ENCODE data around the gene IMPDH1.
A peak's percentile ranks its signal among the peaks of the same experiment; 100 is the strongest.

The IMPDH1 gene

DNA sequence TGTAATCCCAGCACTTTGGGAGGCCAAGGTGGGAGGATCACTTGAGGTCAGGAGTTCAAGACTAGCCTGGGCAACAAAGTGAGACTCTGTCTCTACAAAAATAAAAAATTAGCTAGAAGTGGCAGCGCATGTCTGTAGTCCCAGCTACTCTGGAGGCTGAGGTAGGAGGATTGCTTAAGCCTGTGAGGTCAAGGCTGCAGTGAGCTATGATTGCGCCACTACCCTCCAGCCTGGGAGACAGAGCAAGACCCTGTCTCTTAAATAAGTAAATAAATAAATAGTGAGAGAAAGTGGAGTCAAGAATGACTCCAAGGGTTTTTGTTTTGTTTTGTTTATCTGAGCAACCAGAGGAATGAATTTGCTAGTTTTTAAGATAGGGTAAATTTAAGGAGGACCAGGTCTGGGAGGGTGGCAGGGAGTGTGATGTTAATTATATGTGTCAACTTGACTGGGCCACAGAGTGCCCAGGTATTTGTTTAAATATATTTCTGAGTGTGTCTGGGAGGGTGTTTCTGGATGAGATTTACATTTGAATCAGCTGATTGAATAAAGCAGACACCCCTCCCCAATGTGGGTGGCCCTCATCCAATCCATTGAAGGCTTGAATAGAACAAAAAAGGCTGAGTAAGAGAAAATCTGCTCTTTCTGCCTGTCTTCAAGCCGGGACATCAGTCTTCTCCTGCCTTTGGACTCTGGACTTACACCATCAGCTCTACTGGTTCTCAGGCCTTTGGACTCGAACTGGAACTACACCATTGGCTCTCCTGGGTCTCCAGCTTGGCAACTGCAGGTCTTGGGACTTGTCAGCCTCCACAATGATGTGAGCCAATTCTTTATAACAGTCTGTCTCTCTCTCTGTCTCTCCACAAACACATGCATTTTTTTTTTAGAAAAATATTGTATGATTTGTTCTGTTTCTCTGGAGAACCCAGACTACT, 23.5 kb downstream of the IMPDH1 start:
- DNase-seq: no peak

DNA sequence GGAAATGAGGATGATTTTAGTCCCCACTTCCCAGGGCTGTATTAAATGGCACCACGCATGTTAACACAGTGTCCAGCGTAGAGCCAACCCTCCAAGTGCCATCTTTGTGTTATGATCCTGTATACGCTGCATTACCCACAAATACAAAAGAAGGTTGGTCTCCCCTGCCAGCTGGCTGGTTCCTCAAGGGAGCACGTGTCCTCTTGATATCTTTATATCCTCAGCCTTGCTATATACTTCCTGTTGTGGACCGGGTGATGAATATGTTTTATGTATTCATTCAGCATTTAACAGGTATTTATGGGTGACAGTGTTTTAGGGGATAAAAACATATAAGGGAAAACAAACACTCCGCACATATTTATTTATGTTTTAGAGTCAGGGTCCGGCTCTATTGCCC, 25.1 kb downstream of the IMPDH1 start:
- DNase-seq: no peak

DNA sequence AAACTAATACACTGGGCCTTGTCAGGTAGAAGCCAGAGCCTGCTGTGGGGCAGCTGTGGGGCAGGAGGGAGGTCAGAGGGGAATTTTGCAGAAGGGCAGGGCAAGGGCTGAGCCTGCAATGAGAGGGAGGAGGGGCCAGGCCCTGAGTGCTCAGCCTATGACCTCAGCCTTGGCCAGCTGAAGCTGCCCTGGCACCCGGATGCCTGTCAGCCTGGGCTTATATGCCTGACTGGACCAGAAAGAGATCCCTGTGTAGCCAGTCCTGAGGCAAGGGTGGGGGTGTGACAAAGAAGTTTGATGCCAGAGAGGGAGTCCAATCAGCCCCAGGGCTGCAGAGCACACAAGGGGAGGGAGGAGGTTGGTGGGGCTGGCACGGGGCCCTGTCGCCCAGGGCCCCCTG, 26.0 kb downstream of the IMPDH1 start:
- DNase-seq: no peak

DNA sequence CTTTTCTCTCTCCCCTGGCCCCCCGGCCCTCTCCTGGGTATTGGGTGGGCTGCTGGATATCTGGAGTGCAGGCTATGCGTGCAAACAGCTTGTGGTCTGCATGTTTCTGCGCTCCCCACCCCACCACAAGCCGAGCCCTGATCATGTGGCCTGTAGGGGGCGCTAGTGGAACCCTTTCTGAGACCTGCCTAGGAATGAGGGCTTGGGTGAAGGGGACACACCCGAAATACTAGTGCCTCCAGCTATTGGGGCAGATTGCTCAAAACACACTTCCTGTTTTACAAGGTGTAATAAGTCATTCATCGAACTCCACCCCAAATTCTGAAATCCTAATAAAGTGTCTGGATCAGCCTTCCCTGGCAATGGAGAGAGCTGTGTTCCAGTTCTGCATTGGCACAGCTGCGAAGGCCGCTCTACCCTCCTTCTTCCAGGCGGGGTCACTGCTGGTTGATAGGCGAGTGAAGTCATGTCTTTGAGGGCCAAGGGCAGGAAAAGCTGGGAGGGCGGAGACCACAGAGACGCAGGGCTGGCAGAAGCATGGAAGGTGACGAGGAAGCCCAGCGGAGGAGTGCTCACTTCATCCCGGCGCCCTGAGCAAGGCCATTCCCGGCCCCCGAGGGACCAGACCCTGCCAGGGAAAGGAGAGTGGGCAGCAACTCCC, 28.5 kb downstream of the IMPDH1 start:
- DNase-seq: peak; percentile 58

DNA sequence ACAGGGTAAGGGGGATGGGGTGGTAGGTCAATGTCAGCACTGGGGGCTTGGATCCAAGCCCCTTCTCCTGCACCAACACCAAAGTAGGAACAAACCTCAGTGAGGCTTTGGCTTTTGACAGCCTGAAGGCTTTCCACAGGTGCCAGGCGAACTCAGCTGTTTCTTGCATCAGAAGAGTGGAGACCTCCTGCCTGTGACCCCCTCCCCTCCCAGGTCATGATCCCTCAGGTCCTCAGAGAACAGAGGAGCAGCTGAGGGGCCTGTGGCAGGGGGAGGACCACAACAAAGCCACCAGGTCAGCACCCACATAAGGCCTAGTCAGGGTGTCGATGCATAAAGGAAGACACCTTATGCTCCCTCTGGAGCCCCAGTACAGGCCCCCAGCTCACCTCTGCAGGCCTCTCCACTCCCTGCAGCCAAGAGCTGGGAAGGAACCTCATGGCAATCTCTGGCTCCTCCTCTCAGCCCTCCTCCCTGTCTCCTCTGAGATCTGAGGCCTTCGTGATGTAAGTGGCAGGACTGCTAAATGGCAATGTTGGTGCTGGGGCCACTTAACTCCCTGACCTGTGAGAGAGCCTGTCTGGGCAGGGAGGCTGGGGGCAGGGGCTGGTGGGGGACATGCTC, 29.2 kb downstream of the IMPDH1 start:
- DNase-seq: no peak

DNA sequence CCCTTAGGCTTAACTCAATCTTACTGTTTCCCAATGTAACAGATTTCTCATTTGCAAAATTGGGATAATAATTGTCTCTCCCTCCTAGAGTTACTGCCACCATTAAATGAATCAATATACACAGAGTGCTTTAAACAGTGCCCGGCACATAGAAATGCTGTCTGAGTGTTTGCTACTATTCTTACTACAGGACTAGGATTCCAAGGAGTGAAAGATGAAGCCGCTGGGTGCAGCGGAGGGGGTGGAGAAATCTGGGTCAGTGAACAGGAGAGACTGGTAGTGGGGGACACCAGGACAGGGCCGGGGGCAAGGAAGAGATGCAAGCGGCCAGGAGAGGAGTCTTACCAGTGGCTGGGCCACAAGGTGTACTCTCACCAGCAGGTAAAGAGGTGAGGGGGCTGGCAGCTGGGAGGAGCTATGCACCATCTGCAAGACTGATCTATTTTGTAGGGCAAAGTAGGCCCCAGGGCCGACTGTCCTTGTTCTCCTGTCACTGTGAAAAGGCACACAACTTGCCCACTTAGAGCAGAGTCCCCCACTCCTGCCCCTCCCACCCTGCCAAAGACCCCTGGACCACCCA, 29.8 kb downstream of the IMPDH1 start:
- no peak for DNase-seq

DNA sequence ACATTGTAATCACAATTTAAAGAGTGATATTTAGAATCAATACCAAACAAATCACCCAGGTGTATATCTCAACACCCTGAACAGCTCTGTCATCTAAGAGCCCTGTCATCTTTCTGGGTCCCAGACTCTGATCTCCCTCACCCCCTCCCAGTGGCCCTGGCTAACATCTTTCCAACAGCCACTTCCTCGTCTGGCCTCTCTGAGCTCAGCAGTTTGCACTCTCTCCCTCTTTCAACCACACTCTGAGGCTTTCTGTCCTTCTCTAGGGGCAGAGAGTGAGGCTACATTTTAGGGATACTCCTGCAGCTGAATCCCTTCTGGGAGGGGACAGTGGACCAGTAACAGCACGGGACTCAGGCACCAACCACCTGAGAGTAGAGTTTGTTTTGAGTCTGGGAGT, 31.1 kb downstream of the IMPDH1 start:
- DNase-seq: no peak

DNA sequence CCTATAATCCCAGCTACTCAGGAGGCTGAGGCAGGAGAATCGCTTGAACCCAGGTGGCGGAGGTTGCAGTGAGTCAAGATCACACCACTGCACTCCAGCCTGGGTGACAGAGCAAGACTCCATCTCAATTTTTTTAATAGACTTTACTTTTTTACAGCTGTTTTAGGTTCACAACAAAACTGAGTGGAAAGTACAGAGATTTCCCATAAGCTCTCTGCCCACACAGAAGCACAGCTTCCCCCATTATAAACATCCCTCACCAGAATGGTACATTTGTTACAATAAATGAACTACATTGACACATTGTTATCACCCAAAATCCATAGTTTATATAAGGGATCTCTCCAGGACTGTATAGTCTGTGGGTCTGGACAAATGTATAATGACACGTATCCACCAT, 33.7 kb downstream of the IMPDH1 start:
- DNase-seq: no peak

DNA sequence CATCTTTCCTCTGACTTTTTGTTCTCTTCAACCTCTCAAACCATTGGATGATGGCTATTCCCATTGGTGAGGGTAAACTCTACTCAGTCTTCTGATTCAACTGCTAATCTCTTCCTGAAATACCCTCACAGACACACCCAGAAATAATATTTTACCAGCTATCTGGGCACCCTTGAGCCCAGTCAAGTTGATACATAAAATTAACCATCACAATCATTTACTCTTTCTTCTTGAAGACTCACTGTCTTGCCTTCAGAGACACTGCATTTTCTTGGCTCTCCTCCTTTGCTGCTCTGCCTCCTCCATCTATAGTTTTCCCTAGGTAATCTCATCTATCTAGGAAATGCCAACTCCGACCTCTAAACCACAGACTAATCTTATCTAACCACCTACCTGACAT, 35.7 kb downstream of the IMPDH1 start:
- DNase-seq: no peak

DNA sequence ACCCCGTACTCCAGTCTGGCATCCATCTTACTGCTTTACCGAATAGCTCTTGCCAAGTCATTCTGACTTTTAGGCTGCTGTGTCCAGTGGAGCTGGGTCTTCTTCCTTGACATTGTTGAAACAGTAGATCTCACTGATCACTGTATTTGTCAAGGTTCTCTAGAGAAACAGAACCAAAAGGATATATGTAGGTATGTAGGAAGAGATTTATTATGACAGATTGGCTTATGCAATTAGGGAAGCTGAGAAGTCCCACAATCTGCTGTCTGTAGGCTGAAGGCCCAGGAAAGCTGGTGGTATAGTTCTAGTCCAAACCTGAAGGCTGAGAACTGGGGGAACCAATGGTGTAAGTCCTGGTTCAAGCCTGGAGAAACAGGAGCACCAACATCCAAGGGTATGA, 36.2 kb downstream of the IMPDH1 start:
- DNase-seq: peak; percentile 61

DNA sequence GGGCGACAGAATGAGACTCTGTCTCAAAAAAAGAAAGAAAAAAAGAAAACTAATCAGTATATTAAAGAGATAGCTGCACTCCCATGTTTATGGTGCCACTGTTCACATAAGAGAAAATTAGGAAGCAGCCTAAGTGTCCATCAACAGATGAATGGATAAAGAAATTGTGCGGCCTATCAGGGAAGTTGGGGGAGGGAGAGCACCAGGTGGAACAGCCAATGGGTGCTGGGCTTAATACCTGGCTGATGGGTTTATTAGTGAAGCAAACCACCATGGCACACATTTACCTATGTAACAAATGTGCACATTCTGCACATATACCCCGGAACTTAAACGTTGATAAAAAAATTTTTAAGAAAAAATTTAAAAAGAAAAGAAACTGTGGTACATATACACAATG, 39.3 kb downstream of the IMPDH1 start:
- DNase-seq: no peak

DNA sequence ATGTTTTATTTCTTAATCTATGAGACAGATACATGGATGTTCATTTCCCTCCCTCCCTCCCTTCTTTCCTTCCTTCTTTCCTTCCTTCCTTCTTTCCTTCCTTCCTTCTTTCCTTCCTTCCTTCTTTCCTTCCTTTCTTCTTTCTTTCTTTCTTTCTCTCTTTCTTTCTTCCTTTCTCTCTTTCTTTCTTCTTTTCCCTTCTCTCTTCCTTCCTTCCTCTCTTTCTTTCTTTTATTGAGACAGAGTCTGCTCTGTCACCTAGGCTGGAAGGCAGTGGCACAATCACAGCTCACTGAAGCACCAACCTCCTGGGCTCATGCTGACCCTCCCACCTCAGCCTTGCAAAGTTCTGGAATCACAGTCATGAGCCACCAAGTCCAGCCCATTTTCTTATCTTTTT, 42.8 kb downstream of the IMPDH1 start:
- no peak for DNase-seq

DNA sequence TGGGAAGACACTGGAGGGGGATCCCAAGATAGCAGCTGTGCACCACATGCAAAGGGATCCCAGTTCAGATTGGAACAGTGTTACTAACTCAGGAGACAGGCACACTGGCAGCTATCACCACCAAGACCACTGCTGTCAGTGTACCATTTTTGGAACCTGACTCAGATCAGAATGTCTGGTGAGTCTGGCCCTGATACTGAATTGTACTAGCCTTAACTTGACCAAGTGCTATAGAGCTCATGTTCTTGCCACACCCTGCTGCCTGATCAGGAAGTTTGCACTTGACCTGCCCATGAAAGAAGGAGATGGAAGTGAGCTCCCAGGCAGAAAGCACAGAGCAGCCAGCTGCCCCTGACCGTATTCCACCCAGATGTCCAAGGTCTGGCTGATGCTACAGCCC, 43.5 kb downstream of the IMPDH1 start:
- DNase-seq: no peak

DNA sequence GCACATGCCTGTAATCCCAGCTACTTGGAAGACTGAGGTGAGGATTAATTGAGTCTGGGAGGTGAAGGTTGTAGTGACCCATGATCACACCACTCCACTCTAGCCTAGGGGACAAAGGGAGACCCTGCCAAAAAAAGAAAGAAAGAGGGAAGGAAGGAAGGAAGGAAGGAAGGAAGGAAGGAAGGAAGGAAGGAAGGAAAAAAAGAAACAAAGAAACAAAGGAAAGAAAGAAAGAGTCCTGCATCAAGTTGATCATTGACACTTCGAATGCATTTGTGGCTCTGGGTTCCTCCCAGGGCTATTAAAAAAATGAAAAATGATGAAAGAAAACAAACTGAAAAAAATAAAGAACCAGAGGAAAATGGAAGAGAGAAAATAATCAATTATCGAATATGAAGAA, 44.4 kb downstream of the IMPDH1 start:
- DNase-seq: no peak

DNA sequence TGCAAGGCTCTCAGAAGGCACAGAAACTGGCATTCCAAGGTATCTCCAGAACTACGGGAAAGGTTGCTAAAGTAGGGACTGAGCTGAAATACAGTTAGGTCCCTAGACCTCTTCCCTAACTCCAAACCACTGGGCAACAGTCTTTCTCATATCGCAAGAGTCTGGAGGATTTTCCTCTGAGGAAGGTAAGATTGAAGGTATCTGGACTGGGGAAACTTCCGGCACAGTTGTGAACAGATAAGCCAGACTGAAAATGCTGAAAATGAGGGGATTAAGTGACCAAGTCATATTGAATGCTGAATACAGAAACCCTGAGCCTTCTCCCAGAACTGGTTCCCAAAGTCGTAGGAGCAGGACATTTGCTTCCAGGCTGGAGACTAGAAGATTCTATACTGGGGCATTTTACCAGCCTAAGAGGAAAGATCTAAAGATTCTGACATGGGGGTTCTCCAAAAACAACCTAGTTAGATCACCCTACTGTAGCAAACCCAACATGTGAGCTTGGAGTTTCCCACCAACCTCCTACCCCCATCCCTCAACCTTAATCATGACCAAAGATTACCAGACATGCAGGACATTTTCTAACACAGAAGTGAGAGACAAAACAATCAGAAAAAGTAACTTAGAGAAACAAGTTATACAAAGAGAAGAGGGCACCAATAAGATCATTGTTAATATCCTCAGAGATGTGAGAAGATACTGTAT, 45.5 kb downstream of the IMPDH1 start:
- DNase-seq: no peak

DNA sequence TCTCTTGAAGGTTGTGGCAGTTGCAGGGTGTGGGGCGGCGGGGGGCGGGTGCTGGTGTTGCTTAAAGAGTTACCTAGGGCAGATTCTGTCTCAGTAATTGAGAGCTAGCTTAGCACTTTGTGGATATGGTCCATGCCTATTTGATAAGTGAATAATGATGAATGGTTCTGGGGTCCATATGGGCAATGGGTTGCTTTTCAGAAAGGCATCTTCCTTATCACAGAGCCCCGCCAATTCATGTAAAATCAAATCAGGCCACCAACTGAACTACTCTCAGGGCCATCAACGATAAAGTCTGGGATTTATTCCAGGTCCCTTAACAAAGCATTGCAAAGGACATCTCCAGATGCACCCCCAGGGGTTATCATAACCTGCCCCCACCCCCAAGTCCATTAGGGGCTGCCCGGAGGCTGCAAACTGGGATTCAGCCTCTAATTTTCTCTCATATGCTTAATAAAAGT, 46.5 kb downstream of the IMPDH1 start:
- DNase-seq: no peak

DNA sequence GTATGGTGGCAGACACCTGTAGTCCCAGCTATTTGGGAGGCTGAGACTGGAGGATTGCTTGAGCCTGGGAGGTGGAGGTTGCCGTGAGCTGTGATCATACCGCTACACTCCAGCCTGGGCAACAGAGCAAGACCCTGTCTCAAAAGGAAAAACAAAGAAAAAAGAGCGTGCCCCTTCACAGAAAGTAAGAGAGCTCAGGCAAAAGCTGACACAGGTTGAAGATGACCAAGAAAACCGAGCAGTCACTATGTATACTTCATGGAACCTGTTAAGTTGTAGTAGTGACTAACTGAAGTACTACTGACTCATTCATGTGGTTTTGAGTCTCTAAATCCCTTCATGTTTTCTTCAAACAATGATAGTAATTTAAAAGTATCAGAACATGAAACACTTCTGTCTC, 47.1 kb downstream of the IMPDH1 start:
- DNase-seq: no peak

DNA sequence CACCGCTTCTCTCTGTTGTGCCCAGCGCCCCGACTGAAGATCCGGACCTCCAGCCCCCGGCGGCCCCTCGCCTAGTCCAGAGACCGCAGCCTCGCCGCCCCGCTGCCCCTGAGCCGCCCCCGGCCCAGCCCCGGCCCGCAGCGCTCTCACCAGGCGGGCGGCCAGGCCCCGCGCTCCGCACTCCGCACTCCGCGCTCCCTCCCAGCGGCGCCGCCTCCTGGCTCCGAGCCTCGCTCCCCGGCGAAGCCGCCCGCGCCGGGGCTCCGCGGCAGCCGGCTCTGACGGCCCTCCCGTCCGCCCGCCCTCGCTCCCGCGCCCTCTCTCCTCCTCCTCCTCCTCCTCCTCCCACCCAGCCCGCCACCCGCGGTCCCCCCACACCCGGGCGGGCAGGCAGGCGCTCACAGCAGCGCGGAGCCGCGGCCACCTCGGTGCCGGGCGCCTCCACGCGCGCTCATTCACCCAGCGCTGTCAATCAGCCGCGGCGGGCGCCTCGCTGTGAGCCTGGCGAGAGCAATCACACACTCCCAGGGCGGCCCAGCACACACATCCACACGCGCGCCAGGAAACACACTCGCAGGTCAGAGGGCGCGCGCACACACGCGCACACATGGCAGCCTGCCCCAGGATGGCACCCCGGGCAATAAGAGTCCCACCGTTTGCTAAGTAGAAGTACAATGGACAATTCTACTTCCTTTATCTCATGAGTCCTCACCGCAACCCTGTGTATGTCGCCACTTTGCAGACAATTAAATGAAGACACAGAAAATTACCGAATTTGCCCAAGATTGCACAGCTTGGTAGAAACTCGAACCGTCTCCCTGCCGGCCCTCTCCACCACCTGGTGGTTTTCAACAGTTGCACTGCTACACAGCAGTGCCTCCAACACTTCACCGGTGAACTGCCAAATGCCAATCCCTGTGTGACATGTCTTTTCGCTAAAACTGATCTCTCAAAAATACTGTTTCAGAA, 48.1 kb downstream of the IMPDH1 start, which contains the start of gene PRRT4:
Gene PRRT4, minus strand, starts transcription at position 280 of the 969 bp plus-strand sequence.
- DNase-seq: peak; percentile 54

DNA sequence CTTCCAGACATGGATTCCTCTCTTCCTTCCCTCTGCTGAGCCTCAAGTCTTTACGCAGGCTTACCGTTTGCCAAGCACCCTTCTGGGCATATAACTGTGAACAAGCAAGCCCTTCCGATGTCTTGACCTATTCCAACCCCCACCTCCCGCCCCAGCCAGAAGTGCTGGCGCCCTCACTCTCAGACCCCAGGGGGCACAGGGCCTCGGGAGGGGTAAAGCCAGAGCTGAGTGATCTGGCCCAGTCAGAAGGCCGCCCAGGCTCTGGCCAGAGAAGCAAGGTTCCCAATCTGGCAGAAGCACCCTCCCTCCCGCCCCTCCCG, 49.5 kb downstream of the IMPDH1 start:
- no peak for DNase-seq

DNA sequence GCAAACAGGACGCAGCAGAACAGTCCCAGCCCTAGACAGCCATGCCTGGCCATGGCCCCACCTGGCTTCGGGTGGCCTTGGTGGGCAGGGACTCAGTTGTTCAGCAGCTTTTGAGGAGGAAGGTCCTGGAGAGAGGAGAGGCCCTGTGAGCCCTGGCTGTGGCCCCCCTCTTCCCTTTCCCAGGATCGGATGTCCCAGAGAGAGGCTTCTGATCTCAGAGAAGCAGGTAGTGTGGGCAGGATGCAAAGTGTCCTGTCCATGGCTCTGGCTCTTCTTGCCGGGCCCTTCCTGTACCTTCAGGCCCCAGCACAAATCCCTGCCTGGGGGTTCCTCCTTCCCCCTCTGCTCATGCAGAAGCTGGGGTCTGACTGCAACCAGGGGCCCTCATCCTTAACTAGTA, 49.8 kb downstream of the IMPDH1 start:
- DNase-seq: no peak

DNA sequence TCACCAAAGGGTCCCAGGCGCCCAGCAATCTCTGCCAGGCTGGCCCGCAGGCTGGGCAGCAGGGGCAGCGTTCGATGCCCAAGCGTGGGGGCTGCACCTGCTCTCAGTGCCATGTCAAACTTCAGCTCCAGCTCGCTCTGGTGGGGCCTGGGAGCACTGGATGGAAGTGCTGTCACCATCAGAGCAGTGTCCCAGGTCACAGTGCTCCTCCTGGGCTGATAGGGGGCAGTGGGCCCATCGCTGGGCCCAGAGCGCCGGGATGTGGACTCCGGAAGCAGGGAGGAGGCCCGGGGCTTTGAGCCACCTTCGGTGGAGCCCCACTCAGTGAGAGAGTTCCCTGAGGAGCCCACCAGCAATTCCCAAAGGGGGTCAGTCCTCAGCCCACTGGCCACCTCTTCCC, 50.4 kb downstream of the IMPDH1 start:
- DNase-seq: no peak

DNA sequence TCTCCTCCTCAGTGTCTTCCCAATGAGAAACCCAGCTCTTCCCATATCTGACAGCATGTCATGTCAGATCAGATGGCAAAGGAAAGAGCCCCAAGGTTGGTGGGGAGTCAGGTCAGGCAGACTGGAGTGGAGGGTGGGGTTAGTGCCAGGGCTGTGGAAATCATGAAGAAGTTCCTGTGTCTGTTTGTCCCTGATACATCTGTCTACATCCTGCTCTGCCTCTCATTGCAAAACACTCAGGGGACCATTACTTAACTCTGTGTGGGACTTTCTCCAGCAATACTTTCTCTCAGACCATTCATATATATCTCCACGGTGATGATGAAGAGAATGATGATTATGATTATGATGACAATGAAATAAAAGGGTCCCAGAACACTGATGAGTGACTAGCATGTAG, 51.5 kb downstream of the IMPDH1 start:
- DNase-seq: no peak

Data from NCI-H82 (cell line).